Panc1 (cell line): ENCODE data around the gene ATP6V1B1. TPM values are rescaled to one million over a fixed set of nuclear protein-coding genes. Genes with fewer than 3 reads are reported as not detected.

Experiments
- ATAC-seq: fragments of 200-7000 bp; cut with Tn5 transposase; 2 replicates; pipeline ENCODE4 v1.9.1; 2020; ENCODE audit warnings: mild to moderate bottlenecking, moderate library complexity
- BruUV-seq: library from RNA; stranded (reverse); fragments of 400-500 nt; replicated peaks from 2 replicates; lab custom pipeline; 2021; lab: Mats Ljungman, UMichigan
- CTCF ChIA-PET: fragments of 300-600 bp; sonication (Branson Sonifier 250); formaldehyde crosslinking; loops from one replicate; lab custom pipeline; 2022; ENCODE audit warnings: antibody characterized with exemption; lab: Charles Lee
- POLR2A ChIA-PET: fragments of 300-600 bp; sonication (Branson Sonifier 250); formaldehyde crosslinking; loops from one replicate; lab custom pipeline; 2022; ENCODE audit warnings: antibody characterized with exemption; lab: Charles Lee
- DNase-seq: peaks from one replicate; pipeline ENCODE4 v3.0.0-alpha.2; 2010; ENCODE audit warnings: low read depth, low spot score
- H3K27ac ChIP-seq: 2 replicates; pipeline ENCODE4 v1.5.1; 2011; ENCODE audit warnings: mild to moderate bottlenecking, low read length, inconsistent platforms
- H3K27me3 ChIP-seq: fragments of 200-500 bp; sonication (Bioruptor generic); 2 replicates; pipeline ENCODE4 v1.6.0; 2014; ENCODE audit warnings: low read length, inconsistent platforms; ENCODE audit not compliant: control insufficient read depth, insufficient read depth
- H3K36me3 ChIP-seq: fragments of 200-500 bp; sonication (Bioruptor generic); 2 replicates; pipeline ENCODE4 v1.5.1; 2014; ENCODE audit warnings: inconsistent platforms, mild to moderate bottlenecking, low read length, moderate library complexity; ENCODE audit not compliant: control insufficient read depth, insufficient read depth
- H3K4me1 ChIP-seq: 2 replicates; pipeline ENCODE4 v1.5.1; 2011; ENCODE audit warnings: inconsistent platforms, mild to moderate bottlenecking, low read length, moderate library complexity; ENCODE audit not compliant: control insufficient read depth, insufficient read depth
- H3K4me3 ChIP-seq, 2 experiments: 2 replicates each; pipeline ENCODE4 v1.5.1; 2011 to 2012; ENCODE audit warnings: low read depth in 2 of 2, low read length in 2 of 2, mild to moderate bottlenecking in 2 of 2, inconsistent platforms in 1 of 2, moderate library complexity in 1 of 2
- H3K9me3 ChIP-seq: fragments of 200-500 bp; sonication (Bioruptor generic); 2 replicates; pipeline ENCODE4 v1.5.1; 2014; ENCODE audit warnings: low read depth, mild to moderate bottlenecking, inconsistent platforms, low read length, moderate library complexity; ENCODE audit not compliant: control insufficient read depth, insufficient read depth
- CTCF ChIP-seq: fragments of 450-650 bp; IDR thresholded peaks from 2 replicates; pipeline ENCODE4 v1.5.1; 2017; ENCODE audit warnings: mild to moderate bottlenecking
- POLR2AphosphoS5 ChIP-seq: IDR thresholded peaks from 2 replicates; pipeline ENCODE4 v1.6.1; 2012; ENCODE audit warnings: mild to moderate bottlenecking, low read depth, low read length, moderate library complexity
- REST ChIP-seq, 2 experiments: IDR thresholded peaks; 2 replicates each; pipeline ENCODE4 v1.6.1; 2011 to 2012; ENCODE audit warnings: low read depth in 2 of 2, control low read depth in 1 of 2, low read length in 1 of 2, mild to moderate bottlenecking in 1 of 2, moderate library complexity in 1 of 2; ENCODE audit not compliant: insufficient read depth in 1 of 2
- SIN3A ChIP-seq: IDR thresholded peaks from 2 replicates; pipeline ENCODE4 v1.6.1; 2012; ENCODE audit warnings: low read depth, mild to moderate bottlenecking, low read length, moderate library complexity, borderline replicate concordance; ENCODE audit not compliant: insufficient read depth
- TCF7L2 ChIP-seq: IDR thresholded peaks from 2 replicates; pipeline ENCODE4 v1.6.1; 2011; ENCODE audit warnings: mild to moderate bottlenecking, low read depth, low read length, inconsistent platforms
- in situ Hi-C: cut with HindIII; loops from 2 replicates; pipeline ENCODE4 v1.10.0; 2016; ENCODE audit warnings: low sequenced_read_pairs, low pct_unique_long_range_greater_than_20kb
- intact Hi-C: fragments of 100-400 bp; cut with micrococcal nuclease; formaldehyde crosslinking; loops from one replicate; pipeline ENCODE4 v1.10.0; 2022; ENCODE audit not compliant: unreplicated experiment
- total RNA-seq: library from RNA; stranded (reverse); gene quantifications from one replicate; pipeline ENCODE4 v1.2.1, GENCODE V29; 2021; ENCODE audit not compliant: unreplicated experiment

ATP6V1B1 gene
- total RNA-seq, 1 experiment from 2014 or later, result 0.18 TPM

- H3K36me3 ChIP-seq, result no peaks in the 10 kb centered on the region; the same call in 1 of the 2 replicates
- H3K9me3 ChIP-seq, result no peaks in the 10 kb centered on the region
- no peak overlapping the region for H3K4me3 ChIP-seq
- BruUV-seq, result no TSS peak
- in situ Hi-C loops (no loop called here), intact Hi-C loops (no loop called here)
- H3K27me3 ChIP-seq, result no peaks in the 10 kb centered on the region
- H3K27ac ChIP-seq, result no peak overlapping the region
- TF ChIP-seq REST (IDR thresholded peaks at IDR 0.05; ENCODE audit: insufficient read depth in 1 of 2, low read depth in 2 of 2, low read length in 1 of 2) (no peak), TCF7L2 (no peak), CTCF (no peak), POLR2AphosphoS5 (no peak), SIN3A (no peak)
- H3K4me1 ChIP-seq, result no peaks in the 10 kb centered on the region
- ATAC-seq, result no peak
- CTCF ChIA-PET, result no interaction called here
- no peak for DNase-seq
- POLR2A ChIA-PET, result no interaction called here
Measured at GRCh38 chr2:70984228-70984575, 48.5 kb downstream of the ATP6V1B1 start.

GRCh38 chr2:70984576-70985282 is 49.0 kb downstream of the ATP6V1B1 start:
- no peaks in the 10 kb centered on the region for H3K27me3 ChIP-seq
- POLR2A ChIA-PET, result no interaction called here

More at GRCh38 chr2:70984576-70985282, 49.0 kb downstream of the ATP6V1B1 start:
- Histone ChIP-seq H3K27ac (no peak overlapping the region), H3K36me3 (no peaks in the 10 kb centered on the region; the same call in 1 of the 2 replicates), H3K4me3 (no peak overlapping the region), H3K4me1 (no peaks in the 10 kb centered on the region), H3K9me3 (no peaks in the 10 kb centered on the region)
- in situ Hi-C loops, result no loop called here
- intact Hi-C loops, result no loop called here
- ATAC-seq, result peak; percentile 81; the same call in 1 of the 2 replicates
- no TSS peak for BruUV-seq
- peak; percentile 85 for TF ChIP-seq CTCF
- TF ChIP-seq REST (IDR thresholded peaks at IDR 0.05; ENCODE audit: insufficient read depth in 1 of 2, low read depth in 2 of 2, low read length in 1 of 2), result no peak
- DNase-seq, result no peak
- CTCF ChIA-PET, result no interaction called here
